Prostate gland (tissue), 2 donors: ENCODE data around the gene MUC20. TPM values are rescaled to one million over a fixed set of nuclear protein-coding genes. Genes with fewer than 3 reads are reported as not detected.
"Not testable (repeated sequence)": the region's sequence is repeated elsewhere in the genome, so short reads cannot be mapped to it uniquely, and the experiment has no call there.

Experiments used
- DNase-seq: peaks from one replicate; pipeline ENCODE4 v3.0.0-alpha.2; 2019; ENCODE audit warnings: low spot score
- H3K27ac ChIP-seq, 2 donors: fragments of 200-600 bp; sonication (generic); 2 replicates each; pipeline ENCODE4 v1.5.1; 2017 to 2019
- H3K27me3 ChIP-seq: fragments of 200-600 bp; sonication (generic); replicated peaks from 2 replicates; pipeline ENCODE4 v1.5.1; 2019; ENCODE audit not compliant: insufficient read depth
- H3K36me3 ChIP-seq, 2 donors: fragments of 200-600 bp; sonication (generic); 1 replicate in 1 of 2; 2 replicates in 1 of 2; pipeline versions ENCODE4 v1.5.1 to v1.8.1; 2017 to 2019
- H3K4me1 ChIP-seq: fragments of 200-600 bp; sonication (generic); replicated peaks from 2 replicates; pipeline ENCODE4 v1.5.1; 2019
- H3K4me3 ChIP-seq, 2 donors: fragments of 200-600 bp; sonication (generic); 2 replicates each; pipeline ENCODE4 v1.5.1; 2017 to 2019
- H3K9me3 ChIP-seq: fragments of 200-600 bp; sonication (generic); 2 replicates; pipeline ENCODE4 v1.5.1; 2017
- CTCF ChIP-seq, 4 experiments: fragments of 200-600 bp in 2 of 4; fragments of 450-650 bp in 2 of 4; sonication (generic) in 2 of 4; IDR thresholded peaks; 1 replicate in 3 of 4; 2 replicates in 1 of 4; pipeline ENCODE4 v1.5.1; 2016 to 2019; ENCODE audit warnings: antibody characterized with exemption in 4 of 4, mild to moderate bottlenecking in 2 of 4, moderate library complexity in 2 of 4
- POLR2A ChIP-seq: fragments of 450-650 bp; IDR thresholded peaks from one replicate; pipeline ENCODE4 v1.6.1; 2016; ENCODE audit warnings: antibody characterized with exemption, mild to moderate bottlenecking
- POLR2AphosphoS5 ChIP-seq: sonication (generic); formaldehyde crosslinking; IDR thresholded peaks from one replicate; pipeline ENCODE4 v1.6.1; 2017; ENCODE audit warnings: antibody characterized with exemption
- WGBS: methylation state at CpG from one replicate; pipeline ENCODE4 v1.1.5; 2018; 5-methylcytosine and 5-hydroxymethylcytosine counted together
- intact Hi-C: fragments of 100-400 bp; cut with DNase I; formaldehyde crosslinking; loops from one replicate; pipeline ENCODE4 v1.14.2; 2022
- microRNA counts, 2 donors: library from miRNA; unstranded; fragments of <30 nt; microRNA quantifications; one replicate each; lab custom pipeline; 2016 to 2017
- microRNA-seq: library from miRNA; unstranded; fragments of <30 nt; microRNA quantifications from one replicate; pipeline ENCODE4, GENCODE V29; 2016
- small RNA-seq, 2 donors: library from RNA; depleted of rRNA; stranded (forward); fragments of <200 nt; gene quantifications; one replicate each; pipeline ENCODE3, GENCODE V24; 2016
- total RNA-seq, 2 donors: library from RNA; depleted of rRNA; stranded (reverse); fragments of >200 nt; gene quantifications; one replicate each; pipeline ENCODE4 v1.1.0, GENCODE V29; 2016

Gene MUC20
- total RNA-seq, 2 donors from 2014 or later: 17.9 to 49.0 TPM

GRCh38 chr3:195774917-195775316 lies 54.1 kb downstream of the MUC20 start:
- H3K4me3 ChIP-seq: no peak overlapping the region
- WGBS: 42% methylated on average over 13 of the region's 13 CpGs
- DNase-seq: peak; percentile 33
- no peaks in the 10 kb centered on the region for H3K27me3 ChIP-seq
- H3K9me3 ChIP-seq: no peaks in the 10 kb centered on the region
- H3K4me1 ChIP-seq: no peaks in the 10 kb centered on the region
- TF ChIP-seq CTCF (IDR thresholded peaks at IDR 0.05) (peak in 3 of 4 experiments; percentile 21 to 52 (median 35)), POLR2A (no peak)
- H3K27ac ChIP-seq: no peak overlapping the region
- intact Hi-C loops: no loop called here
- no peaks in the 10 kb centered on the region for H3K36me3 ChIP-seq

GRCh38 chr3:195777975-195778374 lies 57.2 kb downstream of the MUC20 start:
- H3K27ac ChIP-seq: no peak overlapping the region
- H3K27me3 ChIP-seq: no peaks in the 10 kb centered on the region
- WGBS: 81% methylated on average over 11 of the region's 11 CpGs
- intact Hi-C loops: no loop called here
- H3K9me3 ChIP-seq: no peaks in the 10 kb centered on the region
- H3K4me1 ChIP-seq: no peaks in the 10 kb centered on the region
- TF ChIP-seq CTCF (IDR thresholded peaks at IDR 0.05): no peak
- TF ChIP-seq POLR2A: no peak
- no peak for TF ChIP-seq POLR2AphosphoS5
- H3K4me3 ChIP-seq: no peak overlapping the region
- DNase-seq: no peak
- no peaks in the 10 kb centered on the region for H3K36me3 ChIP-seq

GRCh38 chr3:195781236-195781635 lies 60.5 kb downstream of the MUC20 start:
- DNase-seq, H3K4me1 ChIP-seq, H3K4me3 ChIP-seq, H3K27ac ChIP-seq, intact Hi-C loops, H3K36me3 ChIP-seq, H3K27me3 ChIP-seq, H3K9me3 ChIP-seq: not testable (repeated sequence)
- 76% methylated on average over 12 of the region's 12 CpGs for WGBS

MicroRNAs encoded within 50 kb of the gene (microRNA counts, 767-probe panel; counts per million panel counts)
- microRNA hsa-miR-570-3p (lab: Ali Mortazavi, UCI): 0 to 431 counts per million in 2 donors

Small RNA genes lying within 50 kb of the gene (microRNA-seq; reads per million reads assigned to microRNA genes)
- not detected for gene MIR570

Small RNA genes lying within 50 kb of the gene (small RNA-seq; reads per million reads assigned to genes)
- gene MIR570: 0 reads per million in 2 donors

Other genes with a start within 250 kb of the MUC20 start
- 100 to 1,000 TPM in 1 of 2 donors, 10 to 100 TPM in 1; 75.8 to 119 TPM for gene PPP1R2, start 177.7 kb upstream of the MUC20 start, total RNA-seq
- 100 to 1,000 TPM in 1 of 2 donors, 10 to 100 TPM in 1; 52.4 to 121 TPM for gene APOD, start 137.0 kb upstream of the MUC20 start, total RNA-seq
- 10 to 100 TPM in 1 of 2 donors, 1 to 10 TPM in 1; 8.6 to 12.0 TPM for gene MUC4, start 91.0 kb downstream of the MUC20 start, total RNA-seq
- gene TNK2, start 187.6 kb downstream of the MUC20 start, total RNA-seq: 100 to 1,000 TPM in 1 of 2 donors, 10 to 100 TPM in 1; 34.9 to 100 TPM